CD4-positive, alpha-beta T cell treated with Interleukin-15 for 4 hours (primary cell): ENCODE measurements around the gene KCNQ1OT1.

Experiments
- DNase-seq: peaks from one replicate; pipeline ENCODE4 v3.0.0-alpha.2; 2020; ENCODE audit warnings: low spot score

The KCNQ1OT1 gene

GRCh38 chr11:2570841-2571597 lies 128.8 kb downstream of the KCNQ1OT1 start:
- DNase-seq, result no peak

- no peak for DNase-seq
Measured at GRCh38 chr11:2570211-2570811, 129.5 kb downstream of the KCNQ1OT1 start.

GRCh38 chr11:2569731-2570210 lies 130.0 kb downstream of the KCNQ1OT1 start:
- no peak for DNase-seq

GRCh38 chr11:2569321-2569721 lies 130.5 kb downstream of the KCNQ1OT1 start:
- no peak for DNase-seq

GRCh38 chr11:2567026-2567671 lies 132.6 kb downstream of the KCNQ1OT1 start:
- no peak for DNase-seq

GRCh38 chr11:2566223-2567025 lies 133.4 kb downstream of the KCNQ1OT1 start:
- DNase-seq, result no peak

- no peak for DNase-seq
Measured at GRCh38 chr11:2565447-2566222, 134.2 kb downstream of the KCNQ1OT1 start.

- DNase-seq, result no peak
Measured at GRCh38 chr11:2564588-2565425, 135.0 kb downstream of the KCNQ1OT1 start.

GRCh38 chr11:2564008-2564530 lies 135.7 kb downstream of the KCNQ1OT1 start:
- no peak for DNase-seq

- DNase-seq, result no peak
Measured at GRCh38 chr11:2563213-2564007, 136.4 kb downstream of the KCNQ1OT1 start.

GRCh38 chr11:2562890-2563212 lies 136.9 kb downstream of the KCNQ1OT1 start:
- DNase-seq, result no peak

- DNase-seq, result no peak
Measured at GRCh38 chr11:2561696-2562581, 137.9 kb downstream of the KCNQ1OT1 start.

GRCh38 chr11:2559527-2560311 lies 140.1 kb downstream of the KCNQ1OT1 start:
- DNase-seq, result no peak

GRCh38 chr11:2558861-2559526 lies 140.8 kb downstream of the KCNQ1OT1 start:
- no peak for DNase-seq

GRCh38 chr11:2558397-2558796 lies 141.4 kb downstream of the KCNQ1OT1 start:
- no peak for DNase-seq
